Stimulated activated CD8-positive, alpha-beta memory T cell treated with anti-CD3 and anti-CD28 coated beads, Interleukin-7, amount 100 ng/mL, for 48 hours (primary cell): Measurements from ENCODE around the gene ZFAND2A.
"Not testable (repeated sequence)": the region's sequence is repeated elsewhere in the genome, so short reads cannot be mapped to it uniquely, and the experiment has no call there.

Experiments used
- DNase-seq, 2 donors: peaks; one replicate each; pipeline ENCODE4 v3.0.0-alpha.2; 2020; ENCODE audit warnings: low read depth in 1 of 2; ENCODE audit errors: extremely low read depth in 1 of 2

The ZFAND2A gene

DNA sequence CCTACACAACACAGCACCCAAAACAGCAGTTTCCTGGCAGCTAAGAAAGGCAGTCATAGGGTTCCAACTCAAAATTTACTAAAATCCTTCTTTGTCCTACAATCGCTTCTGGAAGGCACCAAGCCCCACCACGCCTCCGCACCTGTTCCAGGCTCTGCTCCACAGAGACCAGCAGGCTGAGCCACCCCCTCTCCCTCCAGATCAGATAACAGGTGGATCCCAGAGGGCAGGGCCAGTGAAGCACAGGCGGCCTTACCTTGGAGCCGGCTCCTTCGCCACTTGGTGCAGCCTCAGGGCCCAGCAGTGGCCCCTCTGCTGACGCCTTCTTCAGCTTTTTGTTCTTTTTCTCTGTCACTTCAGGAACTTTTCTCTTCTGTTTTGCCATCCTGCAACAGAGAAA, 33.0 kb downstream of the ZFAND2A start:
- DNase-seq = no peak

GRCh38 chr7:1125603-1125969, 34.4 kb downstream of the ZFAND2A start:
- no peak for DNase-seq

GRCh38 chr7:1124816-1125602, 35.0 kb downstream of the ZFAND2A start:
- no peak for DNase-seq

DNA sequence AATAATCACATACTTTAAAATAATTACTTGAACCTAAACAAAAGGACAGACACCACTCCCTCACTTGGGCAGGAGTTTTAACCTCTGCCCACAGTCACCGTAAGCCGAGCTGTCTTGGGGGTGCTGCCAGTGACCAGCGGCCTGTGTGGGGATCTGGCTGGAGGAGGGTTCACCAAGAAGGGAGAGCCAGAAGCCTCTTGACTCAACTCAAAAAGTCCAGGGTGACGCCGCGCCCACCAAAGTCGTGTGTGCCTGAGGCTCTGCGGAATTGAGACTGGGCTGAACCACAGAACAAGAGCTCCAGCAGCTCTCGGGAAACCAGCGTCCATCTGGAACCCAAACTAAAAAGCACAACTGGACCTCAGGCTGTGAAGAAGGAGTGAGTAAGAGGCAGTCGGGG, 35.8 kb downstream of the ZFAND2A start:
- DNase-seq = no peak

DNA sequence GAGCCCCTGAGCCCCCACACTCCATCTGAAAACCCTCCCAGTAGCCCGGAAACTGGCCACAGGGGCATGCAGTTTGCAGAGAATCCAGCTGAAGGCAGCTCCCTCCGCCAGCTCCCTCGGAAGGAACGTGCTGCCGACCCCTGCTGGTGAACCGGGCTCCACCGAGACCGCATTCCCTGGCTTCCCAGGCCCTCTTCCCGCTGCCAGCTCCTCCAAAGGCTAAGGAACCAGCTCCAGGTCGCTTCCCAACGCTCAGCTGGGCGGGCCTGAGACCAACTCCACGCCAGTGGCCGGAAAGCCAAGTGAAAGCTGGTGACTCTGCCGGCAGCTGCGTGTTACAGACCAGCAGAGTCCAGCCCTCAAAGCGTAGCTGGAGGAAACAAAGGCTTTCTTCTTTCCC, 36.3 kb downstream of the ZFAND2A start:
- no peak for DNase-seq

GRCh38 chr7:1122832-1123501, 37.0 kb downstream of the ZFAND2A start:
- DNase-seq = no peak

DNA sequence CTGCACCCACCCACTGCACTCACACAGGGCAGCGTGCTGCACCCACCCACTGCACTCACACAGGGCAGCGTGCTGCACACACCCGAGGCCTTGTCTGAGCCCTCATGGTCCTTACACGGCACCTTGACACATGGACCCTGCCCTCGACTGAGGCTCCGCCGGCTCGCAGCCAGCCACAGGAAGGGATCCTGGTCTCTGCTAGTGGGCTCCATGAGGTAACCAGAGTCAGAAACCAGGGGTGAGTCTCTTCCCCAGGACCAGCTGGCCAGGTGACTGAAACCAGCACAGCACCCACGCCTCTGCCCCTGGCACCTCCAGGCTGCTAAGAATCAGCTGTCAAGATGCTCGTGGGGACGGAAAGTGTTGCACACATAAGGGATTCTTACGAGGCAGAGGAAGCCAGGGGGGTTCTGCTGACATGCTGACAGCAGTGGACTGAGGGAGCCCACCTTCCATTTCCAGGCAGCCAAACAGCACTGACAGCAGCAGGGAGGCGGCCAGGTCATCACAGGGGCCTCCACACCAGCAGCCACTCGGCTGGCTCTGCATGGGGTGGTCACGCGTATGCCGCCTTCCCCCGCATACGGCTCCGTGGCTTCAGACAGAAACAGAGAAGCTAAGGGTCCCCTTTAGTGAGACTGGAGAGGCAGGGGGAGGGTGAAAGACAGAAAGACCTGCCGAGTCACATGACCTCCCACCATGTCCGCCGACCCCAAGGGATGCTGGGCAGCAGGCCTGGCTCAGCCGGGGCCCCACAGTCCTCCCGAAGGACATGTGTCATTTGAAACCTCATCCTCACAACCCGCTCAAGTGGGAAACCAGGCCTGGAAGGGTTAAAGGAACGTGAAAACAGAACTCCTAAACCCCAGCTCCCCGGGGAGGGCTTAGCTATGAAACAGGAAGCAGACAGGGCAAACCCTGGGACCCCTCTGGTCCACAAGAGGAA, 37.8 kb downstream of the ZFAND2A start:
- no peak for DNase-seq

GRCh38 chr7:1121476-1121875, 38.5 kb downstream of the ZFAND2A start:
- DNase-seq = no peak

DNA sequence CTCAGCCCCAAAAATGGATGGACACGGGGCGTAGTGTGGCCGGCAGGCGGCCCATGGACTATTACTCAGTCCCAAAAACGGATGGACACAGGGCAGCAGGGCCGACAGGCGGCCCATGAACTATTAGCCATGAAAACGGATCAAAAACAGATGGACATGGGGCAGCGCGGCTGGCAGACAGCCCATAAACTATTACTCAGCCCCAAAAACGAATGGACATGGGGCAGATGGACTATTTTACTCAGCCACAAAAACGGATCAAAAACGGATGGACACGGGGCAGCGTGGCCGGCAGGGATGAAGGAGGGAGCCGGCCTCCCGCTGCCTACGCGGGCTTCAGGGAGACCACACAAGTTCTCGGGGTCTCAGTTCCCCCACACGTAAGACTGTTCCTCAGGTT, 39.2 kb downstream of the ZFAND2A start:
- DNase-seq = no peak

GRCh38 chr7:1119201-1119600, 40.8 kb downstream of the ZFAND2A start:
- DNase-seq = no peak

DNA sequence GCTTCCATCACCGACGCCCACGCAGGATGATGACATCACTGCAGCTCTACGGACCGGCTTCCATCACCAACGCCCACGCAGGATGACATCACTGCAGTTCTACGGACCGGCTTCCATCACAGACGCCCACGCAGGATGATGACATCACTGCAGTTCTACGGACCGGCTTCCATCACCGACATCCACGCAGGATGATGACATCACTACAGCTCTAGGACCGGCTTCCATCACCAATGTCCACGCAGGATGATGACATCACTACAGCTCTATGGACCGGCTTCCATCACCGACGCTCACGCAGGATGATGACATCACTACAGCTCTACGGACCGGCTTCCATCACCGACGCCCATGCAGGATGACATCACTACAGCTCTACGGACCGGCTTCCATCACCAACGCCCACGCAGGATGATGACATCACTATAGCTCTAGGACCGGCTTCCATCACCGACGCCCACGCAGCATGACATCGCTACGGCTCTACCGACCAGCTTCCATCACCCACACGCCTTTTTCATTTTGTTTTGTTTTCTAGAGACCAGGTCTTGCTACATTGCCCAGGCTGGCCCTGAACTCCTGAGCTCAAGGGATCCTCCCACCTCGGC, 42.6 kb downstream of the ZFAND2A start:
- no peak for DNase-seq

DNA sequence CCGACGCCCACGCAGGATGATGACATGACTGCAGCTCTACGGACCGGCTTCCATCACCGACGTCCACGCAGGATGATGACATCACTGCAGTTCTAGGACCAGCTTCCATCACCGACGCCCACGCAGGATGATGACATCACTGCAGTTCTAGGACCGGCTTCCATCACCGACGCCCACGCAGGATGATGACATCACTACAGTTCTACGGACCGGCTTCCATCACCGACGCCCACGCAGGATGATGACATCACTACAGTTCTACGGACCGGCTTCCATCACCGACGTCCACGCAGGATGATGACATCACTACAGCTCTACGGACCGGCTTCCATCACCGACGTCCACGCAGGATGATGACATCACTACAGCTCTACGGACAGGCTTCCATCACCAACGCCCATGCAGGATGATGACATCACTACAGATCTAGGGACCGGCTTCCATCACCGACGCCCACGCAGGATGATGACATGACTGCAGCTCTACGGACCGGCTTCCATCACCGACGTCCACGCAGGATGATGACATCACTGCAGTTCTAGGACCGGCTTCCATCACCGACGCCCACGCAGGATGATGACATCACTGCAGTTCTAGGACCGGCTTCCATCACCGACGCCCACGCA, 43.5 kb downstream of the ZFAND2A start:
- not testable (repeated sequence) for DNase-seq

DNA sequence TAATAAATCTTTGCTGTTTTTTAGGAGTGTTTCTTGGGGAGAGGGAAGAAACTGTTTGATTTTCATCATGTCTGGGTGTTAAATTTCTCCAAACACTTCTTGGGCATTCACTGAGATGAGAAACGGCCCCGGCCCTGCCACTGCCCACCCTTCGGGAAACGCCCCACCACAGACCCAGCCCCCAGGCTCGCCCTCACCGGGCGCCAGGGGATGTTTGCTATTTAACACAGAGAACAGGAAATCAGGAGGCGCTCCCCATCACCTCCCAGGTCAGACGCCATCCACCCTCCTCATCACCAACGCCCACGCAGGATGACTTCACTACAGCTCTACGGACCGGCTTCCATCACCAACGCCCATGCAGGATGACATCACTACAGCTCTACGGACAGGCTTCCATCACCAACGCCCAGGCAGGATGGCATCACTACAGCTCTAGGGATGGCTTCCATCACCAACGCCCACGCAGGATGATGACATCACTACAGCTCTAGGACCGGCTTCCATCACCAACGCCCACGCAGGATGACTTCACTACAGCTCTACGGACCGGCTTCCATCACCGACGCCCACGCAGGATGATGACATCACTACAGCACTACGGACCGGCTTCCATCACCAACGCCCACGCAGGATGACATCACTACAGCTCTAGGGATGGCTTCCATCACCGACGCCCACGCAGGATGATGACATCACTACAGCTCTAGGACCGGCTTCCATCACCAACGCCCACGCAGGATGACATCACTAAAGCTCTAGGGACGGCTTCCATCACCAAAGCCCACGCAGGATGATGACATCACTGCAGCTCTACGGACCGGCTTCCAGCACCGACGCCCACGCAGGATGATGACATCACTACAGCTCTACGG, 44.6 kb downstream of the ZFAND2A start:
- DNase-seq = not testable (repeated sequence)

DNA sequence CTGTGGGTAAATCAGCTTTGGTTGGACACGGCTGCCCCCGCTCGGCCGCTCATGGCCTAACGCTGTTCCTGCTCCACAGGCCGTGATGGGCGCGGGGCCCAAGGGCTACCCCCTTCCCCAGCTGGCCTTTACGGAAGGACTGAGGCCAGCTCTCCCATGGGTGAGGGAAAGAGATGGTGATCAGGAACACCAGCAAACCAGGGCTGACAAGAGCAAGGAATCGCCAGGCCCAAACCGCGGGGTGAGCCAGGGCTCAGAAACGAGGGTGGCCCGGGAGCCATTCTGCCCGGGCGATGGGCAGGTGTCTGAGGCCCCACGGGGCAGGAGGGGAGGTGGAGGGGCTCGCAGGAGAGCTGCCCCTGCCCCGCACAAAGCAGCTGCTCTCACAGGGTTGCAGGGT, 45.5 kb downstream of the ZFAND2A start:
- no peak for DNase-seq

DNA sequence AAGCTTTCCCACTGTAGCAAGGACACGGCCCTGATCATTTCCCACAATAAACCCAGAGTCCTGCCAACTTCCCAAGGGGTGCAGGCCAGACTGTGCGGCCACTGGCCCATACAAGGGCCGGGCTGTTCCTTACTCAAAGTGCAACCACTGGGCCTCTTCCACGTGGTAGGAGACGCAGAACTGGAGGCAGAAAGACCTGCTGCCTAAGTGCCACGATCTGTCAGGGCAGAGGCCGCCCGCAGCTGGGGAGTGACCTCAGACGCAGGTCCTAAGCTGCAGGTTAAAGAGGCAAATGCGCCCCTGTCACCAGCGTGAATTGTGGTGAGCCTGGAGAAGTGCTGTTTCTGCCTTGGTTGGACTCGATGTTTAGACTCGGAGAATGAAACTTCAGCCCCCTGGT, 45.9 kb downstream of the ZFAND2A start:
- DNase-seq = no peak

DNA sequence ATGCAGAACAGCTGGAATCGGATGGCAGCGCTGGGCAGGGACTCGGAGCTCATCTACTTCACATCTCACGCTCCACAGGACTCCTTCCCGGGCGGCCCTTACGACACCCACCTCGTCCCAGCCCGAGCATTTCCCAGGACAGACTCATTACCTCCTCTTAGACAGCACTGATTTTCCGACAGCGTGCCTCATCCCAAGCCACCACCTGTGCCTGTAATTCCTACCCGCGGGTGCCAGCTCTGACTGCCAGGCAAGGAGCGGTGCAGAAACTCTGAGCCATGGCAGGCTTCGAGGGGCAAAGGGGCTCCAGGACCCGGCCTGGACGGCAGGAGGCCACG, 46.5 kb downstream of the ZFAND2A start:
- DNase-seq = no peak

DNA sequence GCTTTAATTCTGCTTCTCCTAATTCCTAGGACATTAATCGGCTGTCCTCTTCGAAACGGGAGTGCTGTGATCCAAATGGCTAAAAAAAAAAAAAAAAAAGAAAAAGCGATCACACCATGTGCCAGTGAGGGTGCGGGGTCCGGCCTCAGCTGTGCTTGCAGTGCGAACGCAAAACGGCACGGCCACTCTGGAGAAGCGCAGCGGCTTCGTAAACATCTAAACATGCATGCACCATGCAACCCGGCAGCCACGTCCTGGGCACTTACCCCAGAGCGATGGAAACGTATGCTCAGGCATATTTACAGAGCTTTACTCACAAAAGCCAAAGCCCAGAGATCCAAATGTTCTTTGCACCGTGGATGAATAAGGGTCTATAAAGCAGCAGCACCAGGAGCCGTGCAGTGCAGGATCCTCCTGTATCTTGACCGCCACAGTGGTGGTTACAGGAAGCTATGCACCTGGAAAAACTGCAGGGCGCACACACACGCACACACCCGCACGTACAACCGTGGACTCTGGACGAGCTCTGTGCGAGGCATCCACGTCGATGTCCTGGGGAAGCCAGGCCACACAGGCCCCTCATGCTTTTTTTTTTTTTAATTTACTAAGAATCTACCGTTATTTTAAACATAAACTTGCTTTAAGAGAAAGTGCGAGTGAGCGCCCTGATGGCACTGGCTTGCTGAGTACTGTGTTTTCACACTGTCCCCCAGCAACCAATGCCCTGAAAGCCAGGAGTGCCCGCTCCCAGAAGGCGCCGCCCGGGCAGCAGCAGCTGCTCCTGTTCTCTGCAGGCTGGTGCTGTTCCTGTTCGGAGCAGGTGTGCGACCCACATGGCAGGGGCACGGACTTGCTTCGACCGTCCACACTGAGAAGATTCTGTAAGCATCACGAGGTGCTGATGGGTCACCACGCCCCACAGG, 47.1 kb downstream of the ZFAND2A start:
- no peak for DNase-seq

GRCh38 chr7:1112109-1112508, 47.9 kb downstream of the ZFAND2A start:
- no peak for DNase-seq

- DNase-seq = no peak
These were observed 48.8 kb downstream of the ZFAND2A start for GRCh38 chr7:1111156-1111555.
